GM12878 (cell line): Measurements from ENCODE around the gene CCDC43. TPM values are rescaled to one million over a fixed set of nuclear protein-coding genes. Genes with fewer than 3 reads are reported as not detected.

Experiments used
- ATAC-seq: fragments of 200-7000 bp; cut with Tn5 transposase; 3 replicates; pipeline ENCODE4 v1.9.1; 2020; ENCODE audit warnings: mild to moderate bottlenecking, moderate library complexity
- BruUV-seq: library from RNA; stranded (reverse); fragments of 400-500 nt; replicated peaks from 2 replicates; lab custom pipeline; 2021; lab: Mats Ljungman, UMichigan
- CTCF ChIA-PET: fragments of 300-600 bp; sonication (Branson Sonifier 250); formaldehyde crosslinking; extraction: SDS; loops from one replicate; lab custom pipeline; 2021; ENCODE audit warnings: inconsistent platforms; lab: Yijun Ruan, JAX
- POLR2A ChIA-PET: fragments of 350-600 bp; formaldehyde crosslinking; extraction: SDS; loops from one replicate; lab custom pipeline; 2021; ENCODE audit warnings: inconsistent platforms; lab: Charles Lee
- RAD21 ChIA-PET: fragments of 300-600 bp; sonication (Branson Sonifier 250); formaldehyde crosslinking; loops from one replicate; lab custom pipeline; 2023; ENCODE audit warnings: antibody characterized with exemption; ENCODE audit not compliant: unreplicated experiment; lab: Charles Lee
- SMC1A ChIA-PET: fragments of 300-600 bp; sonication (Branson Sonifier 250); formaldehyde crosslinking; loops from one replicate; lab custom pipeline; 2023; ENCODE audit not compliant: unreplicated experiment, uncharacterized antibody; lab: Charles Lee
- DNase-seq: peaks from one replicate; pipeline ENCODE4 v3.0.0-alpha.2; 2011; ENCODE audit warnings: low read depth, low spot score
- FAIRE-seq: peaks from 3 replicates; lab custom pipeline; 2011; peaks lifted over from hg19 to GRCh38; lab: Jason Lieb, UNC
- H2AFZ ChIP-seq: 2 replicates; pipeline ENCODE4 v1.6.0; 2011; ENCODE audit warnings: low read depth, low read length, control low read depth; ENCODE audit not compliant: control insufficient read depth
- H3K27ac ChIP-seq: 2 replicates; pipeline ENCODE4 v1.5.1; 2011; ENCODE audit warnings: control low read depth; ENCODE audit not compliant: control insufficient read depth, insufficient read depth
- H3K27me3 ChIP-seq, 2 experiments: replicated peaks in 1 of 2; 2 replicates each; pipeline versions ENCODE4 v1.6.0 to v1.6.1; 2011; ENCODE audit warnings: low read length in 1 of 2; ENCODE audit not compliant: control insufficient read depth in 2 of 2, insufficient read depth in 2 of 2
- H3K36me3 ChIP-seq, 2 experiments: 2 replicates each; pipeline ENCODE4 v1.5.1; 2011; ENCODE audit warnings: low read length in 1 of 2; ENCODE audit not compliant: control insufficient read depth in 2 of 2, insufficient read depth in 2 of 2
- H3K4me1 ChIP-seq: 2 replicates; pipeline ENCODE4 v1.6.1; 2011; ENCODE audit warnings: mild to moderate bottlenecking, low read length, moderate library complexity, mixed read lengths; ENCODE audit not compliant: control insufficient read depth, insufficient read depth
- H3K4me2 ChIP-seq: 2 replicates; pipeline ENCODE4 v1.6.0; 2011; ENCODE audit warnings: control low read depth; ENCODE audit not compliant: control insufficient read depth, insufficient read depth
- H3K4me3 ChIP-seq: fragments of 200-600 bp; sonication (generic); 2 replicates; pipeline ENCODE4 v1.5.1; 2016
- H3K79me2 ChIP-seq: 2 replicates; pipeline ENCODE4 v1.6.0; 2011; ENCODE audit warnings: low read length; ENCODE audit not compliant: control insufficient read depth, insufficient read depth
- H3K9ac ChIP-seq: 2 replicates; pipeline ENCODE4 v1.8.0; 2011; ENCODE audit warnings: low read length, control low read depth, mixed read lengths; ENCODE audit not compliant: control insufficient read depth, insufficient read depth
- H3K9me3 ChIP-seq: replicated peaks from 3 replicates; pipeline ENCODE4 v1.5.1; 2011; ENCODE audit warnings: mild to moderate bottlenecking, low read length; ENCODE audit not compliant: control insufficient read depth, insufficient read depth
- H4K20me1 ChIP-seq: 2 replicates; pipeline ENCODE4 v1.6.0; 2011; ENCODE audit not compliant: control insufficient read depth, insufficient read depth
- ATF2 ChIP-seq: IDR thresholded peaks from 2 replicates; pipeline ENCODE4 v1.6.1; 2012; ENCODE audit warnings: low read length, inconsistent platforms
- ATF7 ChIP-seq: fragments of 450-650 bp; IDR thresholded peaks from 2 replicates; pipeline ENCODE4 v1.6.1; 2016; ENCODE audit warnings: low read depth, mild to moderate bottlenecking
- BHLHE40 ChIP-seq, 2 experiments: fragments of 450-650 bp in 1 of 2; IDR thresholded peaks; 2 replicates each; pipeline ENCODE4 v1.6.1; 2011 to 2017; ENCODE audit warnings: low read depth in 2 of 2, borderline replicate concordance in 1 of 2, improper control_type of control experiment in 1 of 2, low read length in 1 of 2, mild to moderate bottlenecking in 1 of 2
- BRCA1 ChIP-seq: IDR thresholded peaks from 2 replicates; pipeline ENCODE4 v1.6.1; 2011; ENCODE audit warnings: low read depth, low read length, improper control_type of control experiment
- CBFB ChIP-seq: IDR thresholded peaks from 2 replicates; pipeline ENCODE4 v1.6.1; 2016; ENCODE audit warnings: antibody characterized with exemption, low read depth
- EGR1 ChIP-seq, 2 experiments: IDR thresholded peaks; 1 replicate in 1 of 2; 2 replicates in 1 of 2; pipeline ENCODE4 v1.6.1; 2011 to 2012; ENCODE audit warnings: low read depth in 2 of 2, low read length in 2 of 2, borderline replicate concordance in 1 of 2, mild to moderate bottlenecking in 1 of 2, moderate library complexity in 1 of 2
- HDAC2 ChIP-seq: fragments of 200-600 bp; sonication (generic); IDR thresholded peaks from 2 replicates; pipeline ENCODE4 v1.6.1; 2017
- NFXL1 ChIP-seq: fragments of 450-650 bp; IDR thresholded peaks from 2 replicates; pipeline ENCODE4 v1.6.1; 2017; ENCODE audit warnings: antibody characterized with exemption, mild to moderate bottlenecking, borderline replicate concordance
- NFYA ChIP-seq: IDR thresholded peaks from 2 replicates; pipeline ENCODE4 v1.6.1; 2011; ENCODE audit warnings: low read depth, mild to moderate bottlenecking, low read length, improper control_type of control experiment, borderline replicate concordance
- NFYB ChIP-seq: IDR thresholded peaks from 2 replicates; pipeline ENCODE4 v1.6.1; 2011; ENCODE audit warnings: low read depth, mild to moderate bottlenecking, low read length, improper control_type of control experiment, moderate library complexity; ENCODE audit not compliant: insufficient read depth
- PML ChIP-seq: IDR thresholded peaks from 2 replicates; pipeline ENCODE4 v1.6.1; 2012; ENCODE audit warnings: low read length, inconsistent platforms
- RAD21 ChIP-seq: IDR thresholded peaks from 2 replicates; pipeline ENCODE4 v1.6.1; 2011; ENCODE audit warnings: mild to moderate bottlenecking, low read depth, low read length, moderate library complexity; ENCODE audit not compliant: insufficient read depth
- RBBP5 ChIP-seq: fragments of 200-600 bp; sonication (generic); conservative IDR thresholded peaks from 2 replicates; pipeline ENCODE4 v1.6.1; 2016
- SKIL ChIP-seq: fragments of 450-650 bp; IDR thresholded peaks from 2 replicates; pipeline ENCODE4 v1.6.1; 2017; ENCODE audit warnings: mild to moderate bottlenecking, low read depth, inconsistent platforms; ENCODE audit not compliant: poor library complexity, severe bottlenecking
- USF1 ChIP-seq: IDR thresholded peaks from 2 replicates; pipeline ENCODE4 v1.6.1; 2011; ENCODE audit warnings: borderline replicate concordance, low read depth, mild to moderate bottlenecking, moderate library complexity, mixed read lengths, low read length; ENCODE audit not compliant: insufficient read depth; ENCODE audit errors: extremely low read length
- YY1 ChIP-seq: IDR thresholded peaks from 2 replicates; pipeline ENCODE4 v1.6.1; 2011; ENCODE audit warnings: low read depth, mild to moderate bottlenecking, low read length
- WGBS: methylation state at CpG from one replicate; pipeline ENCODE4 v1.1.6; 2016; ENCODE audit warnings: low lambda C conversion rate; ENCODE audit not compliant: insufficient replicate concordance, insufficient coverage; ENCODE audit errors: missing lambda C conversion rate; 5-methylcytosine and 5-hydroxymethylcytosine counted together
- in situ Hi-C: fragments of 300-500 bp; cut with MboI; formaldehyde crosslinking; loops from 9 replicates; pipeline ENCODE4 v1.14.3; 2018; ENCODE audit warnings: mixed read lengths
- intact Hi-C: fragments of 100-400 bp; cut with micrococcal nuclease; formaldehyde crosslinking; loops from one replicate; pipeline ENCODE4 v1.14.2; 2022; ENCODE audit not compliant: unreplicated experiment
- polyA plus RNA-seq, 11 experiments: library from polyadenylated mRNA; depleted of rRNA in 4 of 11; unstranded in 6 of 11; stranded (reverse) in 5 of 11; fragments of >200 nt; fragmentation: Nextera tagmentation in 4 of 11; fragmentation: Illumina TruSeq in 1 of 11; extraction: Ambion mirVana in 4 of 11; extraction: Trizol in 1 of 11; gene quantifications; 1 replicate in 1 of 11; 2 replicates in 10 of 11; pipeline versions ENCODE4 v1.2.1 to v1.2.3, GENCODE V29; 2011 to 2016; ENCODE audit warnings: inconsistent platforms in 2 of 11, missing spikeins in 2 of 11, low read depth in 1 of 11
- total RNA-seq, 4 experiments: library from RNA; depleted of rRNA in 3 of 4; stranded (reverse); fragments of >200 nt in 3 of 4; fragmentation: Illumina TruSeq in 1 of 4; extraction: Trizol in 1 of 4; gene quantifications; 2 replicates each; pipeline versions ENCODE4 v1.2.1 to v1.2.3, GENCODE V29; 2013 to 2021

The CCDC43 gene
- total and polyA plus RNA-seq, 10 of the 15 experiments (the other 5 are each of a cell fraction or from before 2014, with no cell fraction given) = 10.8 to 42.3 (median 24.1) TPM

GRCh38 chr17:44708401-44709263 is 19.1 kb upstream of the CCDC43 start, which contains the start of gene DBF4B:
DBF4B (plus strand) TSS chr17:44708665; CDS start chr17:44708821, 156 bp downstream.
- Histone ChIP-seq H3K4me1 (peaks cover 5% of the 10 kb centered on the region; the same call in 1 of the 2 replicates), H3K4me2 (peak within 1 kb of the TSS; percentile 91), H2AFZ (peak within 1 kb of the TSS; percentile 99), H4K20me1 (no peaks in the 10 kb centered on the region), H3K27me3 (no peaks in the 10 kb centered on the region), H3K36me3 (no peaks in the 10 kb centered on the region; a peak in 1 of 4 replicates), H3K4me3 (peak within 1 kb of the TSS; percentile 99), H3K27ac (peak within 1 kb of the TSS; percentile 85), H3K9me3 (no peaks in the 10 kb centered on the region; the same call in 2 of the 3 replicates), H3K9ac (peak within 1 kb of the TSS; percentile 94), H3K79me2 (peaks cover 18% of the 10 kb centered on the region)
- FAIRE-seq (peak; percentile 91), DNase-seq (peak; percentile 78), ATAC-seq (peak; percentile 94)
- in situ Hi-C loops (no loop called here), intact Hi-C loops (no loop called here)
- WGBS = under 1% methylated on average over 51 of the region's 52 CpGs
- POLR2A ChIA-PET = interaction anchor here (0.6 to 1.8 kb wide), 5 partner anchors 9 to 442 kb away, joined by 3 to 13 read pairs (median 5); partner anchors contain the start of gene CCDC43
- SMC1A ChIA-PET = interaction anchor here (0.8 to 1.6 kb wide), 5 partner anchors 15 to 152 kb away, joined by 3 to 4 read pairs (median 3); partner anchors contain the start of genes CCDC43 and FZD2
- RAD21 ChIA-PET = interaction anchor here (0.6 to 0.9 kb wide), 2 partner anchors 106 to 489 kb away, joined by 3 read pairs; partner anchors contain the start of gene UBTF
- CTCF ChIA-PET = interaction anchor here (0.6 to 4.0 kb wide), 4 partner anchors 18 to 173 kb away, joined by 3 to 28 read pairs (median 6); partner anchors contain the start of gene CCDC43
- BruUV-seq = no TSS peak
- TF ChIP-seq CBFB (peak; percentile 91), ATF2 (no peak), NFXL1 (no peak), HDAC2 (peak; percentile 86; the same call in 1 of the 2 replicates), EGR1 (IDR thresholded peaks at IDR 0.05; ENCODE audit: borderline replicate concordance in 1 of 2, low read depth in 2 of 2, low read length in 2 of 2) (peak in 1 of 2 experiments; percentile 91; a peak in 2 of 3 replicates), NFYA (no peak), PML (peak; percentile 75), YY1 (peak; percentile 62; the same call in 1 of the 2 replicates), ATF7 (peak; percentile 90), USF1 (no peak), BHLHE40 (IDR thresholded peaks at IDR 0.05; ENCODE audit: borderline replicate concordance in 1 of 2, low read depth in 2 of 2, low read length in 1 of 2) (0 out of 4 replicates have a peak, but pooled peaks of 1 of the 2 experiments have one; percentile 17), SKIL (peak; percentile 76), NFYB (no peak), RAD21 (no peak), RBBP5 (no peak), BRCA1 (no peak)
